ENCODE results near the gene LSR. TPM values are rescaled to one million over a fixed set of nuclear protein-coding genes. Genes with fewer than 3 reads are reported as not detected.

LSR gene
- total RNA-seq, 1 donor from 2014 or later = 79.1 TPM

DNA sequence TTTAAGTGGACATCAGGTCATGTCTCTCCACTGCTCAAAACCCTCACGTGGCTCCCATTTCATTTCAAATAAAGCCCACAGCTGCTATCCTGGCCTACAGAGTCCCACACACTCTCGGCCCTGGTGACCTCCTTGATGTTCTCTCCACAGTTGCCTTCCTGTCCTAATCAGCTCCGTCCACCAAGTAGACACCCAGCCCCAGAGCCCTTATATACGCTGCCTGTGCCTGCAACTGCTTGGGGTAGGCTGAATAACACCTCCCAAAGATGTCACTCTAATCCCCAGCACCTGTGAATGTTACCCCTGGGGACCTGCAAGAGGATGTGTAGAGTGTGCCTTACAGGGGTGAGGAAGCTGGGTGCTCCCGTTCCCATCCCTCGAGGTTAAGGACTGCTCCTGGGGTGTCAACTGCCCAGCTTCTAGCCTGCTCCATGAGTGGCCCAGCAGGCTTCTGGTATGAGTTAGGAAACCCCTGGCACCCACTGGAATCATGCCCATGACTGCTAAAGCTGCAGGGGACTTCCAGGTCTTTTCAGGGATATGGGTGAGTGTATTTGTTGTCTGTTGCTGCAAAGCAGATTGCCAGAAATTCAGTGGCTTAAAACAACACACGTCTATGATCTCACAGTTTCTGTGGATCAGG, 26.3 kb upstream of the LSR start:
- DNase-seq = peak; percentile 53
- no peaks in the 10 kb centered on the region for H3K27me3 ChIP-seq
- intact Hi-C loops (cut with DNase I) = no loop called here
- H3K9me3 ChIP-seq = no peaks in the 10 kb centered on the region
- H3K36me3 ChIP-seq = no peaks in the 10 kb centered on the region
- TF ChIP-seq, protein P1, sequence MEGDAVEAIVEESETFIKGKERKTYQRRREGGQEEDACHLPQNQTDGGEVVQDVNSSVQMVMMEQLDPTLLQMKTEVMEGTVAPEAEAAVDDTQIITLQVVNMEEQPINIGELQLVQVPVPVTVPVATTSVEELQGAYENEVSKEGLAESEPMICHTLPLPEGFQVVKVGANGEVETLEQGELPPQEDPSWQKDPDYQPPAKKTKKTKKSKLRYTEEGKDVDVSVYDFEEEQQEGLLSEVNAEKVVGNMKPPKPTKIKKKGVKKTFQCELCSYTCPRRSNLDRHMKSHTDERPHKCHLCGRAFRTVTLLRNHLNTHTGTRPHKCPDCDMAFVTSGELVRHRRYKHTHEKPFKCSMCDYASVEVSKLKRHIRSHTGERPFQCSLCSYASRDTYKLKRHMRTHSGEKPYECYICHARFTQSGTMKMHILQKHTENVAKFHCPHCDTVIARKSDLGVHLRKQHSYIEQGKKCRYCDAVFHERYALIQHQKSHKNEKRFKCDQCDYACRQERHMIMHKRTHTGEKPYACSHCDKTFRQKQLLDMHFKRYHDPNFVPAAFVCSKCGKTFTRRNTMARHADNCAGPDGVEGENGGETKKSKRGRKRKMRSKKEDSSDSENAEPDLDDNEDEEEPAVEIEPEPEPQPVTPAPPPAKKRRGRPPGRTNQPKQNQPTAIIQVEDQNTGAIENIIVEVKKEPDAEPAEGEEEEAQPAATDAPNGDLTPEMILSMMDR (IDR thresholded peaks at IDR 0.05) = no peak
- H3K4me3 ChIP-seq = no peak overlapping the region
- peaks cover 12% of the 10 kb centered on the region for H3K4me1 ChIP-seq
- H3K27ac ChIP-seq = no peak overlapping the region
- no peak for ATAC-seq

DNA sequence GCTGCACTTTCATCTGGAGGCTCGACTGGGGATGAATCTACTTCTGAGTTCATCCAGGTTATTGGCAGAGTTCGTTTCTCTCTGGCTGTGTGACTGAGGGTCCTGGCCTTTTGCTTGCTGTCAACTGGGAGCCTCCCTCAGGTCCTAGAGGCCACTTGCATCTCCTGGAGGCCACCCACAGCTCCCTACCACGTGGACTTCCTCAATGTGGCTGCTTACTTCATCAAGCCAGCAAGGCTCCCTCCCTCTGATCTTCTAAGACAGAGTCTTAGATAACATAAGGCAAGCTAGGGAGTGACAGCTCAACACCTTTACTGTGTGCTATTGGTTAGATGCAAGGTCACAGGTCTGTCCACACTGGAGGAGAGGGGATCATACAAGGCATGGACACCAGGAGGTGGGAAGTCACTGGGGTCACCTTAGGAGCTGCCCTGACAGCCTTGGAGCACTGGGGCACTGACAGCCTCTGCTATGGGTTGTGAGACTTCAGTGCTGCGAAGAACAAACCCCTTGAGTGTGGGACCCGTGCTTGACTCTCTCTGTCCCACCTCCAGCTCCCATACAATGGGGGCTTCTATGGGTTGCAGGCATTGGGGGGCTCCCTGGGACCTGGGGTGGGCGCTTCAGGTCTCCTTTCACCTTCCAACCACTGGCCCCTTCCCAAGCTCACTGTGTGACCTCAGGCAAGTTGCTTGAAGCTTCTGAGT, 25.6 kb upstream of the LSR start:
- Histone ChIP-seq H3K27me3 (no peaks in the 10 kb centered on the region), H3K36me3 (no peaks in the 10 kb centered on the region), H3K27ac (no peak overlapping the region), H3K9me3 (no peaks in the 10 kb centered on the region), H3K4me3 (no peak overlapping the region), H3K4me1 (peaks cover 12% of the 10 kb centered on the region)
- ATAC-seq = peak; percentile 71
- peak; percentile 65 for DNase-seq
- intact Hi-C loops (cut with DNase I) = no loop called here
- TF ChIP-seq, protein P1 (IDR thresholded peaks at IDR 0.05) = no peak

DNA sequence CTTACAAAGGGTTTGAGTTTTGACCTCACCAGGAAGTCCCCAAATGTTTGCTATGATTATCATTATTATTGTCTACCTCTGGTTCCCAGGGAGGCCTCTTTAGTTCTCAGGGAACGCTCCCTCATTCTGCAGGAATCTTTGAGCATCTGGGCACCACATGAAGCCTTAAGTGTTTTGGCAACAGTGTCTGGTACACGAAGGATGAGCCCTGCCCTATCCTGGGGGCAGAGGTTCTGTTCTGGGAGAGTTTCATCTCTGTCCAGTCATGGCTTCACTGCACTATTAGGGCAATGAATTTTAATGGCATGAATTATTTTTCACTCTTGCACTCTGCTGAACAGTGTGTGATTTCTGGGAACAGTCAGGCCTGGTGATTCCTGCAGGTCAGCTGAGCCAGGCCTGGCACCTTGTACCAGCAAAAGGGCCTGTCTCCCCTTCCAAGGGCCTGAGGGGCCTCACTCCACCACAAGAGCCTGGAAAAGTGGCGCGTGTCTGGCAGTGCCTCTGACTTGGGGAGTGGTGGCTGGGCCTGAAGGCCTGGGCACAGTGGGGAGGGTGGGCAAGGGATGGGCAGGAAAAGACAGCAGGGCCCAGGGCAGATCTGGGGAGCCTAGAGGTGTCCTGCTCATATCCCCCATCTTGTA, 24.8 kb upstream of the LSR start:
- H3K27me3 ChIP-seq = no peaks in the 10 kb centered on the region
- H3K27ac ChIP-seq = no peak overlapping the region
- ATAC-seq = no peak
- H3K36me3 ChIP-seq = no peaks in the 10 kb centered on the region
- TF ChIP-seq, protein P1 (IDR thresholded peaks at IDR 0.05) = no peak
- peak; percentile 62 for DNase-seq
- intact Hi-C loops (cut with DNase I) = no loop called here
- peaks cover 12% of the 10 kb centered on the region for H3K4me1 ChIP-seq
- H3K4me3 ChIP-seq = no peak overlapping the region
- H3K9me3 ChIP-seq = no peaks in the 10 kb centered on the region

DNA sequence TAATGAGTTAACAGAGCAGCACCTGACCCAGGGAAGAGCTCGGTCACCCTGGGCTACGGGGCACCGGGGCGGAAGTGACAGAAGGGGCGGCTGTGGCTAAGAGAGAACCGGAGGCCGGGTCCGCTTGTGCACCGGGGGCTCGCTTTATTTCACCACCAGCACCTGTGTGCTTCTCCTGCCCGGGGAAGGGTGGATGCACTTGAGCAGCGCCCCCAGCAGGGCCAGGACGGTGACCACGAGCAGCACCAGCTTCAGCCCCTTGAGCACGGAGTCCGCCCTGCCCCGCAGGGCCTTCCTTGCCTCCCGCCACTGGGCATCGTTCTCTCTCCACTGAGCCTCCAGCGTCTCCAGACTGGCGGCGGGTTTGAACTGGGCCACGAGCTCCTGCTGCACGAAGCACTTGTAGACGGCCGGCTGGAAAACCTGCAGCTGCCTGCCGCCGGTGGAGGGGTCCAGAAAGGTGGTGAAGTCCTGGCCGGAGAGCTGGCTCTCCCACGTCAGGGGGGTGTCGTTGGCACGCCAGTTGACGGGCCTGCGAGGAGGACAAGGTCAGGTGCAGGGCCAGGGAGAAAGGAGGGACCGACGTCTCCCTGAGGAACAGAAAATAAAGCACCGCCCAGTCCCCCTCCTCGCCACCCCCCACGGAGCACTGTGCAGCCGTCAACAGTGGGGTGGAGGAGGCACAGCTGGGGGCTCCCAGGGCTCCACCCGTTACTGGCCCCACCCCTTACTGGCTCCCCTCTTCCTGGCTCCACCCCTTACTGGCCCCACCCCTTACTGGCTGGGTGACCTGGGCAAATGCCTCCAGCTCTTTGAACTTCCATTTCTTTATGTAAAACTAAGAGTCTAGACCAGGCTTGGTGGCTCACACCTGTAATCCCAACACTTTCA, 23.9 kb upstream of the LSR start:
- Histone ChIP-seq H3K4me3 (no peak overlapping the region), H3K27me3 (no peaks in the 10 kb centered on the region), H3K9me3 (no peaks in the 10 kb centered on the region), H3K27ac (no peak overlapping the region), H3K4me1 (peaks cover 12% of the 10 kb centered on the region), H3K36me3 (no peaks in the 10 kb centered on the region)
- intact Hi-C loops (cut with DNase I) = no loop called here
- ATAC-seq (peak; percentile 75), DNase-seq (peak; percentile 72)
- TF ChIP-seq, protein P1 (IDR thresholded peaks at IDR 0.05) = no peak

DNA sequence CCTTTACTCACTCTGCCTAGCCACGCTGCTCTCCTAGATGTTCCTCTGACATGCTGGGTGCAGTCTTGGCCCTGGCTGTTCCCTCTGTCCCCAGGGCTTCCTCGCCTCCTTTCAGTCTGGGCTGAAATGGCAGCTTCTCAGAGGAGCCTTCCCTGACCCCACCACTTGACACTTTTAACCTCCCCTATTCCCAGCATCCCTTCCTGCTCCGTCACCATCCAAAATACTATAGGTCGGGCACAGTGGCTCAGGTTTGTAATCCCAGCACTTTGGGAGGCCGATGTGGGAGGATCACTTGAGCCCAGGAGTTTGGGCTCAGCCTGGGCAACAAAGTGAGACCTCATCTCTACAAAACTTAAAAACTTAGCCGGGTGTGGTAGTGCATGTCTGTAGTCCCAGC, 22.9 kb upstream of the LSR start:
- TF ChIP-seq, protein P1 (IDR thresholded peaks at IDR 0.05) = no peak
- no peak for ATAC-seq
- H3K36me3 ChIP-seq = no peaks in the 10 kb centered on the region
- DNase-seq = peak; percentile 35
- H3K4me3 ChIP-seq = no peak overlapping the region
- intact Hi-C loops (cut with DNase I) = no loop called here
- no peak overlapping the region for H3K27ac ChIP-seq
- H3K4me1 ChIP-seq = peaks cover 9% of the 10 kb centered on the region
- no peaks in the 10 kb centered on the region for H3K9me3 ChIP-seq
- H3K27me3 ChIP-seq = no peaks in the 10 kb centered on the region
